Suprapubic skin (tissue), 4 donors: Measurements from ENCODE around the gene CELA2A. TPM values are rescaled to one million over a fixed set of nuclear protein-coding genes. Genes with fewer than 3 reads are reported as not detected.

Experiments used
- DNase-seq, 2 donors: peaks; one replicate each; pipeline ENCODE4 v3.0.0-alpha.2; 2019; ENCODE audit warnings: low spot score in 2 of 2
- H3K27ac ChIP-seq: fragments of 200-600 bp; sonication (generic); one replicate; pipeline ENCODE4 v1.5.1; 2019
- H3K27me3 ChIP-seq: fragments of 200-600 bp; sonication (generic); one replicate; pipeline ENCODE4 v1.5.1; 2019
- H3K36me3 ChIP-seq: fragments of 200-600 bp; sonication (generic); one replicate; pipeline ENCODE4 v1.5.1; 2019
- H3K4me1 ChIP-seq: fragments of 200-600 bp; sonication (generic); one replicate; pipeline ENCODE4 v1.5.1; 2019
- H3K4me3 ChIP-seq: fragments of 200-600 bp; sonication (generic); one replicate; pipeline ENCODE4 v1.5.1; 2019; ENCODE audit warnings: mild to moderate bottlenecking
- H3K9me3 ChIP-seq: fragments of 200-600 bp; sonication (generic); one replicate; pipeline ENCODE4 v1.5.1; 2019
- CTCF ChIP-seq, 2 donors: fragments of 200-600 bp in 1 of 2; fragments of 450-650 bp in 1 of 2; sonication (generic) in 1 of 2; IDR thresholded peaks; one replicate each; pipeline ENCODE4 v1.5.1; 2016 to 2019; ENCODE audit warnings: antibody characterized with exemption in 2 of 2, mild to moderate bottlenecking in 1 of 2, moderate library complexity in 1 of 2
- EP300 ChIP-seq: sonication (generic); formaldehyde crosslinking; IDR thresholded peaks from one replicate; pipeline ENCODE4 v1.6.1; 2017; ENCODE audit warnings: antibody characterized with exemption
- POLR2A ChIP-seq, 2 donors: fragments of 450-650 bp; IDR thresholded peaks; one replicate each; pipeline ENCODE4 v1.6.1; 2017; ENCODE audit warnings: antibody characterized with exemption in 2 of 2, mild to moderate bottlenecking in 2 of 2, moderate library complexity in 2 of 2
- POLR2AphosphoS5 ChIP-seq, 3 donors: sonication (generic); formaldehyde crosslinking; IDR thresholded peaks; one replicate each; pipeline ENCODE4 v1.6.1; 2017; ENCODE audit warnings: antibody characterized with exemption in 3 of 3
- WGBS: methylation state at CpG from one replicate; pipeline ENCODE4 v1.1.5; 2018; 5-methylcytosine and 5-hydroxymethylcytosine counted together
- total RNA-seq, 4 donors: library from RNA; depleted of rRNA; stranded (reverse); fragments of >200 nt; gene quantifications; one replicate each; pipeline ENCODE4 v1.1.0, GENCODE V29; 2016

CELA2A gene
- total RNA-seq, 4 donors from 2014 or later = not detected

- WGBS = over 99% methylated on average over 7 of the region's 10 CpGs
- Histone ChIP-seq H3K9me3 (no peaks in the 10 kb centered on the region), H3K4me1 (peaks cover 72% of the 10 kb centered on the region), H3K27me3 (no peaks in the 10 kb centered on the region), H3K27ac (no peak overlapping the region), H3K36me3 (no peaks in the 10 kb centered on the region), H3K4me3 (no peak overlapping the region)
- no peak for DNase-seq
- TF ChIP-seq EP300 (no peak), POLR2AphosphoS5 (IDR thresholded peaks at IDR 0.05) (no peak), CTCF (IDR thresholded peaks at IDR 0.05) (no peak), POLR2A (IDR thresholded peaks at IDR 0.05) (no peak)
These were observed 42.0 kb upstream of the CELA2A start for GRCh38 chr1:15414445-15414983.

GRCh38 chr1:15417059-15417934 lies 39.2 kb upstream of the CELA2A start:
- TF ChIP-seq POLR2AphosphoS5 (IDR thresholded peaks at IDR 0.05) (no peak), CTCF (IDR thresholded peaks at IDR 0.05) (no peak), EP300 (no peak), POLR2A (IDR thresholded peaks at IDR 0.05) (no peak)
- Histone ChIP-seq H3K36me3 (no peaks in the 10 kb centered on the region), H3K27me3 (no peaks in the 10 kb centered on the region), H3K4me3 (no peak overlapping the region), H3K27ac (peak overlapping the region; percentile 2), H3K4me1 (peaks cover 60% of the 10 kb centered on the region), H3K9me3 (no peaks in the 10 kb centered on the region)
- DNase-seq = no peak
- WGBS = 68% methylated on average over 18 of the region's 18 CpGs

- Histone ChIP-seq H3K4me1 (peaks cover 54% of the 10 kb centered on the region), H3K36me3 (no peaks in the 10 kb centered on the region), H3K27ac (no peak overlapping the region), H3K4me3 (no peak overlapping the region), H3K27me3 (no peaks in the 10 kb centered on the region), H3K9me3 (no peaks in the 10 kb centered on the region)
- 70% methylated on average over 15 of the region's 18 CpGs for WGBS
- DNase-seq = no peak
- TF ChIP-seq POLR2AphosphoS5 (IDR thresholded peaks at IDR 0.05) (no peak), CTCF (IDR thresholded peaks at IDR 0.05) (no peak), POLR2A (IDR thresholded peaks at IDR 0.05) (no peak), EP300 (no peak)
These were observed 37.6 kb upstream of the CELA2A start for GRCh38 chr1:15418806-15419515.

GRCh38 chr1:15420853-15421465 lies 35.6 kb upstream of the CELA2A start:
- no peak for DNase-seq
- Histone ChIP-seq H3K27ac (no peak overlapping the region), H3K27me3 (no peaks in the 10 kb centered on the region), H3K9me3 (no peaks in the 10 kb centered on the region), H3K4me1 (peaks cover 57% of the 10 kb centered on the region), H3K4me3 (no peak overlapping the region), H3K36me3 (peaks cover 4% of the 10 kb centered on the region)
- TF ChIP-seq EP300 (no peak), POLR2A (IDR thresholded peaks at IDR 0.05) (no peak)
- WGBS = 96% methylated on average over 8 of the region's 8 CpGs

GRCh38 chr1:15422871-15423270 lies 33.7 kb upstream of the CELA2A start:
- Histone ChIP-seq H3K4me1 (peaks cover 47% of the 10 kb centered on the region), H3K27me3 (no peaks in the 10 kb centered on the region), H3K27ac (no peak overlapping the region), H3K9me3 (no peaks in the 10 kb centered on the region), H3K36me3 (peaks cover 22% of the 10 kb centered on the region), H3K4me3 (no peak overlapping the region)
- no peak for TF ChIP-seq CTCF (IDR thresholded peaks at IDR 0.05)
- TF ChIP-seq EP300 = no peak
- TF ChIP-seq POLR2AphosphoS5 (IDR thresholded peaks at IDR 0.05) = no peak
- TF ChIP-seq POLR2A (IDR thresholded peaks at IDR 0.05) = no peak
- DNase-seq = no peak
- 90% methylated on average over 3 of the region's 8 CpGs for WGBS
